Natural killer cell (primary cell): Measurements from ENCODE around the gene ZNF652. TPM values are rescaled to one million over a fixed set of nuclear protein-coding genes. Genes with fewer than 3 reads are reported as not detected.
A peak's percentile ranks its signal among the peaks of the same experiment; 100 is the strongest.
"Not testable (repeated sequence)": the region's sequence is repeated elsewhere in the genome, so short reads cannot be mapped to it uniquely, and the experiment has no call there.

Source experiments
- ATAC-seq, 3 donors: fragments of 150-1000 bp in 2 of 3; fragments of 200-7000 bp in 1 of 3; cut with Tn5 transposase; 1 replicate in 1 of 3; 2 replicates in 2 of 3; pipeline ENCODE4 v1.10.0; 2021; ENCODE audit warnings: mild to moderate bottlenecking in 2 of 3, moderate library complexity in 2 of 3
- DNase-seq, 2 donors: peaks; one replicate each; pipeline versions ENCODE4 v3.0.0 to v3.0.0-alpha.2; 2013 to 2021; ENCODE audit warnings: mixed read lengths in 1 of 2
- H3K27ac ChIP-seq: one replicate; pipeline ENCODE4 v1.5.1; 2013; ENCODE audit warnings: mild to moderate bottlenecking, low read length
- H3K27me3 ChIP-seq: one replicate; pipeline ENCODE4 v1.6.1; 2013; ENCODE audit warnings: low read length; ENCODE audit not compliant: control insufficient read depth, insufficient read depth
- H3K36me3 ChIP-seq: one replicate; pipeline ENCODE4 v1.6.1; 2013; ENCODE audit warnings: low read length; ENCODE audit not compliant: control insufficient read depth, insufficient read depth
- H3K4me1 ChIP-seq: one replicate; pipeline ENCODE4 v1.6.1; 2013; ENCODE audit warnings: low read length; ENCODE audit not compliant: control insufficient read depth, insufficient read depth
- H3K4me3 ChIP-seq: one replicate; pipeline ENCODE4 v1.5.1; 2013; ENCODE audit warnings: low read length
- H3K9me3 ChIP-seq: one replicate; pipeline ENCODE4 v1.6.1; 2013; ENCODE audit warnings: low read length; ENCODE audit not compliant: control insufficient read depth, insufficient read depth
- H3K27ac Mint-ChIP-seq, 2 donors: one replicate each; pipeline ENCODE4 v1.8.0; 2022; ENCODE audit warnings: mild to moderate bottlenecking in 2 of 2, mixed read lengths in 2 of 2, moderate library complexity in 1 of 2
- H3K27me3 Mint-ChIP-seq, 2 donors: one replicate each; pipeline ENCODE4 v1.8.0; 2022; ENCODE audit warnings: low read depth in 2 of 2, mixed read lengths in 2 of 2
- H3K36me3 Mint-ChIP-seq: one replicate; pipeline ENCODE4 v1.8.0; 2022; ENCODE audit warnings: mixed read lengths
- H3K4me1 Mint-ChIP-seq, 2 donors: one replicate each; pipeline ENCODE4 v1.8.0; 2022; ENCODE audit warnings: mixed read lengths in 2 of 2
- H3K4me3 Mint-ChIP-seq: one replicate; pipeline ENCODE4 v1.8.0; 2022; ENCODE audit warnings: mild to moderate bottlenecking, moderate library complexity, mixed read lengths
- H3K9me3 Mint-ChIP-seq, 2 donors: one replicate each; pipeline ENCODE4 v1.8.0; 2022; ENCODE audit warnings: mixed read lengths in 2 of 2
- CTCF ChIP-seq: fragments of 200-600 bp; IDR thresholded peaks from one replicate; pipeline ENCODE4 v1.8.0; 2022; ENCODE audit warnings: antibody characterized with exemption
- WGBS: methylation state at CpG from one replicate; pipeline ENCODE4 v1.1.7; 2013; ENCODE audit warnings: missing lambda C conversion rate; ENCODE audit not compliant: insufficient coverage; 5-methylcytosine and 5-hydroxymethylcytosine counted together
- intact Hi-C: fragments of 100-400 bp; cut with micrococcal nuclease; formaldehyde crosslinking; loops from one replicate; pipeline ENCODE4 v1.14.2; 2022
- total RNA-seq, 4 donors: library from RNA; stranded (reverse); fragments of 120-200 nt in 1 of 4; gene quantifications; one replicate each; pipeline versions ENCODE4 v1.2.3 to v1.2.4, GENCODE V29; 2013 to 2022

The ZNF652 gene
- total RNA-seq, 3 donors from 2014 or later (not counting 1 experiment from before 2014, with no cell fraction given) = 53.8 to 79.1 (median 73.3) TPM

- Histone ChIP-seq H3K36me3 (no peaks in the 10 kb centered on the region), H3K9me3 (no peaks in the 10 kb centered on the region), H3K4me1 (peaks cover 31% of the 10 kb centered on the region), H3K27me3 (no peaks in the 10 kb centered on the region), H3K4me3 (no peak overlapping the region), H3K27ac (no peak overlapping the region)
- no peaks in the 10 kb centered on the region for H3K9me3 Mint-ChIP-seq
- H3K36me3 Mint-ChIP-seq = no peaks in the 10 kb centered on the region
- intact Hi-C loops = loop anchor here (10.0 kb wide), 1 partner anchor 141 kb away; no protein-coding TSS in a partner anchor
- no peak for TF ChIP-seq CTCF
- 10% methylated on average over 1 of the region's 2 CpGs for WGBS
- DNase-seq (peak; percentile 41 to 77), ATAC-seq (peak in 1 of 3 donors; percentile 10)
- H3K4me1 Mint-ChIP-seq = peaks cover 22 to 23% of the 10 kb centered on the region in 2 donors
- peak overlapping the region; percentile 20 to 75 for H3K27ac Mint-ChIP-seq
- H3K4me3 Mint-ChIP-seq = peak overlapping the region; percentile 80
- H3K27me3 Mint-ChIP-seq = no peaks in the 10 kb centered on the region
Observed at GRCh38 chr17:49365667-49366066, 3.6 kb upstream of the ZNF652 start.

- H3K27ac ChIP-seq, H3K4me3 ChIP-seq, H3K9me3 ChIP-seq, H3K36me3 ChIP-seq, H3K27me3 ChIP-seq, H3K36me3 Mint-ChIP-seq, H3K9me3 Mint-ChIP-seq, DNase-seq, ATAC-seq, H3K27me3 Mint-ChIP-seq, H3K4me3 Mint-ChIP-seq: not testable (repeated sequence)
- WGBS = over 99% methylated on average over 10 of the region's 10 CpGs
- peaks cover 35% of the 10 kb centered on the region for H3K4me1 ChIP-seq
- intact Hi-C loops = loop anchor here (10.0 kb wide), 1 partner anchor 140 kb away; no protein-coding TSS in a partner anchor
- Mint-ChIP-seq H3K4me1 (peaks cover 28 to 29% of the 10 kb centered on the region in 2 donors), H3K27ac (peak overlapping the region in 1 of 2 donors; percentile 75)
Observed at GRCh38 chr17:49365126-49365525, 3.1 kb upstream of the ZNF652 start.

- TF ChIP-seq CTCF = no peak
- DNase-seq (no peak), ATAC-seq (no peak)
- H3K4me3 Mint-ChIP-seq = no peak overlapping the region
- no peak overlapping the region for H3K4me3 ChIP-seq
- H3K4me1 ChIP-seq = peaks cover 35% of the 10 kb centered on the region
- no peak overlapping the region for H3K27ac Mint-ChIP-seq
- intact Hi-C loops = loop anchor here (10.0 kb wide), 1 partner anchor 139 kb away; no protein-coding TSS in a partner anchor
- no peaks in the 10 kb centered on the region for H3K9me3 ChIP-seq
- H3K27me3 Mint-ChIP-seq = no peaks in the 10 kb centered on the region
- no peaks in the 10 kb centered on the region for H3K36me3 ChIP-seq
- no peaks in the 10 kb centered on the region for H3K9me3 Mint-ChIP-seq
- WGBS = 64% methylated on average over 2 of the region's 2 CpGs
- peaks cover 38 to 39% of the 10 kb centered on the region in 2 donors for H3K4me1 Mint-ChIP-seq
- H3K36me3 Mint-ChIP-seq = no peaks in the 10 kb centered on the region
- H3K27ac ChIP-seq = no peak overlapping the region
- no peaks in the 10 kb centered on the region for H3K27me3 ChIP-seq
Observed at GRCh38 chr17:49364119-49364518, 2.1 kb upstream of the ZNF652 start.

GRCh38 chr17:49363251-49363650 lies 1.2 kb upstream of the ZNF652 start:
- Mint-ChIP-seq H3K4me3 (peak overlapping the region; percentile 91), H3K9me3 (no peaks in the 10 kb centered on the region), H3K27me3 (no peaks in the 10 kb centered on the region), H3K27ac (peak overlapping the region; percentile 90 to 91), H3K4me1 (peaks cover 46 to 48% of the 10 kb centered on the region in 2 donors), H3K36me3 (no peaks in the 10 kb centered on the region)
- H3K9me3 ChIP-seq = no peaks in the 10 kb centered on the region
- ATAC-seq (no peak), DNase-seq (peak in 1 of 2 donors; percentile 14)
- H3K27ac ChIP-seq = no peak overlapping the region
- H3K4me3 ChIP-seq = no peak overlapping the region
- no peaks in the 10 kb centered on the region for H3K36me3 ChIP-seq
- no peaks in the 10 kb centered on the region for H3K27me3 ChIP-seq
- peaks cover 35% of the 10 kb centered on the region for H3K4me1 ChIP-seq
- intact Hi-C loops = loop anchor here (10.0 kb wide), 1 partner anchor 138 kb away; no protein-coding TSS in a partner anchor
- WGBS = 100% methylated on average over 4 of the region's 4 CpGs
- no peak for TF ChIP-seq CTCF
